Myocyte (in vitro differentiated cells): ENCODE measurements around the gene LAPTM5. TPM values are rescaled to one million over a fixed set of nuclear protein-coding genes. Genes with fewer than 3 reads are reported as not detected.

Experiments
- DNase-seq: peaks from one replicate; pipeline ENCODE4 v3.0.0-alpha.2; 2012; ENCODE audit warnings: low read depth
- total RNA-seq: library from RNA; depleted of rRNA; stranded (reverse); fragments of >200 nt; gene quantifications from 2 replicates; pipeline ENCODE4 v1.2.3, GENCODE V29; 2014

The LAPTM5 gene
- total RNA-seq, 1 donor from 2014 or later: 0.62 TPM

DNA sequence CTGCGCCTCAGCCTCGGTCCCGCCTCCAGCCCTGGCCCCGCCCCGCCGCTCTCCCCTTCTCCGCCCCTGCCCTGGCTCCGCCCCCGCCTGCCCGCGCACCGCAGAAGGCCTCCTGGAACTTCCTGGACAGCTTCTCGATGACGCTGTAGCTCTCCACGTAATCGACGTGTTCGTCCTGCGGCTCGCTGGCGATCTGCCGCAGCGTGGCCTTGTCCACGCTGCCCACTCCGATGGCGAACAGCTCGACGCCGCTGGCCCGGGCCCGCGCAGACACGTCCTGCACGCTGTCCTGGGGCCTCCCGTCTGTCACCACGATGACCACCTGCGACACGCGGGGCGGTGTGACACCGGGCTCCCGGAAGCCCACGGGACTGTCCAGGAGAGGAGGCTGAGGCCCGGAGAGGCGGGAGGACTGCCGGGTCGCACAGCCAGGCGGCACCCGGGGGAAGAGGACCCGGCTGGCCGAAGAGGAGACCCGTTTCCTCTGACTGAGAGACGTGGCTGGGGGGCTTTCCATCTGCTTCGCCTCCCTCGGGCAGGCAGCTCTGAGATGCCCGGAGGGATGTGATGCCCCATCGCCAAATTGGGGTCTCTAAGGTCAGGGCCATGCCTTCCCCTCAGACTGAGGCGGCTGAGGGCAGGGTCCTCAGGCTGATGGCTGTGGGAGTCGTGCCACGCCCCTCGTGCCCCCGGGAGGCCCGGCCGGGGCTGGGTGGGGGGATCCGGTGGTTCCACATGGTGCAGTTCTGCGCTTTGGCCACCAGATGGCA is 38.8 kb downstream of the LAPTM5 start:
- DNase-seq: peak; percentile 95

DNA sequence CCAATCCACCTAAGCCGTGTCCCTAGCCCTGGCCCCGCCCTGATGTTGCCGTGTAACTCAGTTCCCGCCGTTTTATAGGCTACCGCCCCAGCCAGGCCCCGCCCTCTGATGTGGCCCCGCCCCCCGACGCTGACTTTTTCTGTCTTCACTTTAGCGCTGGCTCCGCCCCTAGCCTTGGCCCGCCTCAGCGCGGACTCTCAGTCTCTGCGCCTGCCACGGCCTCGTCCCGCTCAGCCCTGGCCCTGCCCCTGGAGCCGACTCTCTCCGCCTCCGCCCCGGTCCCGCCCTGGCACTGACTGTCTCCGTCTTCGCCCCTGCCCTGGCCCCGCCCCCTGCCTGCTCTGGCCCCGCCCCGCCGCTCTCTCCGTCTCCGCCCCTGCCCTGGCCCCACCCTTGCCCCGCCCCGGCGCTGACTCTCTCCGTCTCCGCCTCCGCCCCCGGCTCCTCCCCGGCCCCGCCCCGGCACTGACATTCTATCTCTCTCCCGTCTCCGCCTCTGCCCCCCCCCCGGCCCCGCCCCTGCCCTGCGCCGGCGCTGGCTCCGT is 39.4 kb downstream of the LAPTM5 start:
- DNase-seq: peak; percentile 96

GRCh38 chr1:30716646-30717045 is 40.9 kb downstream of the LAPTM5 start:
- no peak for DNase-seq

DNA sequence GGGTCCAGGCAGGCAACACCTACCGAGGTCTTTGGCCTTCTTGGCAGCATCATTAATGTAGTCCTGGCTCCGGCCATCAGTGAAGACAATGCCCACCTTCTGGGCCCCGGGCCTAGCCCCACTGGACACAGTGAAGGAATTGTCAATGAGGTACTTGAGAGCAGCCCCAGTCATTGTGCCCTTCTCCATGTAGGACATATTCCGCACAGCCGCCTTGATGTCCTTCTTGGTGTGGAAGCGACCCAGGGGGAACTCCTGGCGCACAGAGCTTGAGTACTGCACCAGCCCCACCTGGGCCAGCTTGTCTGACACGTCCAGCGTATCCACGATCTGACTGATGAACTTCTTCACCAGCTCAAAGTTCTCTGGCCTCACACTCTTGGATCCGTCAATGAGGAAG is 41.7 kb downstream of the LAPTM5 start:
- no peak for DNase-seq

DNA sequence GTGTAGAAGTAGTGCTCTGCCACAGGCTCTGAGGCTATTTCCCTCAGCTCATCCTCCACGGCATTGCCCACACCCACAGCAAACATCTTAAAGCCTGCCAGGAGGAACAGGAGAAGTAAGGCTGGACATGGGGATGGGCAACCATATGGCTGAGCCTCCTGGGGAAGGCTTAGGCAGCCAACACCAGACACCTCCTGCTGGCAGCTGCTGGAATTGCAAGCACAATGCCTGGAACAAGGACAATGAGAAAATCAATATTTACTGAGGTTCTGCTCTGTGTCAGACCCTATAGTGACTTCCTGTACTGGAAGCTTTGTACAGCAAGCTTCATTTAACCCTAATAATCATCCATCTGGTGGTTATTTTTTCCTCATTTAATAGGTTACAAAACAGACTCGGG is 42.4 kb downstream of the LAPTM5 start:
- no peak for DNase-seq

- no peak for DNase-seq
These were observed 43.0 kb downstream of the LAPTM5 start for GRCh38 chr1:30714536-30715090.

DNA sequence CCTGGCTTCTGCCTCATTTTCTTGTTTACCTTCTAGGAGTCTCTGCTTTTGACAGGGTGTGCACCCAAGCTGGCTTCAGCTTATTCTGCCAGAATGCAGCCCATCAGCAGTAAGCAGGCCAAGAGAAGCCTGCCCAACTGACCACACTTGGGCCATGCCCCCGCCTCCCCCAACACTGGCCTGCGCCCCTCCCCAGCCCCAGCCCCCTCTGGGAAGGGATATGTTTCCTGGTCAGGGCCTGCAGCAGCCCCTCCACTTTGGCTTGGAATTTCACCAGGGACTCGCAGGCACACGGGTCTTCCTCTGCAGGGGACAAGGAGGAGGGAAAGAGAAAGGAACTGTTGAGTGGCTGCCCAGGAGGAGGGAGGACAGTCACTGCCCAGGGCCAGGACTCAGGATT is 43.5 kb downstream of the LAPTM5 start:
- DNase-seq: no peak

GRCh38 chr1:30713311-30713710 is 44.3 kb downstream of the LAPTM5 start:
- peak; percentile 74 for DNase-seq

- no peak for DNase-seq
These were observed 45.0 kb downstream of the LAPTM5 start for GRCh38 chr1:30712583-30712982.

- DNase-seq: no peak
These were observed 47.2 kb downstream of the LAPTM5 start for GRCh38 chr1:30710407-30710806.

- DNase-seq: no peak
These were observed 49.2 kb downstream of the LAPTM5 start for GRCh38 chr1:30708361-30708728.

DNA sequence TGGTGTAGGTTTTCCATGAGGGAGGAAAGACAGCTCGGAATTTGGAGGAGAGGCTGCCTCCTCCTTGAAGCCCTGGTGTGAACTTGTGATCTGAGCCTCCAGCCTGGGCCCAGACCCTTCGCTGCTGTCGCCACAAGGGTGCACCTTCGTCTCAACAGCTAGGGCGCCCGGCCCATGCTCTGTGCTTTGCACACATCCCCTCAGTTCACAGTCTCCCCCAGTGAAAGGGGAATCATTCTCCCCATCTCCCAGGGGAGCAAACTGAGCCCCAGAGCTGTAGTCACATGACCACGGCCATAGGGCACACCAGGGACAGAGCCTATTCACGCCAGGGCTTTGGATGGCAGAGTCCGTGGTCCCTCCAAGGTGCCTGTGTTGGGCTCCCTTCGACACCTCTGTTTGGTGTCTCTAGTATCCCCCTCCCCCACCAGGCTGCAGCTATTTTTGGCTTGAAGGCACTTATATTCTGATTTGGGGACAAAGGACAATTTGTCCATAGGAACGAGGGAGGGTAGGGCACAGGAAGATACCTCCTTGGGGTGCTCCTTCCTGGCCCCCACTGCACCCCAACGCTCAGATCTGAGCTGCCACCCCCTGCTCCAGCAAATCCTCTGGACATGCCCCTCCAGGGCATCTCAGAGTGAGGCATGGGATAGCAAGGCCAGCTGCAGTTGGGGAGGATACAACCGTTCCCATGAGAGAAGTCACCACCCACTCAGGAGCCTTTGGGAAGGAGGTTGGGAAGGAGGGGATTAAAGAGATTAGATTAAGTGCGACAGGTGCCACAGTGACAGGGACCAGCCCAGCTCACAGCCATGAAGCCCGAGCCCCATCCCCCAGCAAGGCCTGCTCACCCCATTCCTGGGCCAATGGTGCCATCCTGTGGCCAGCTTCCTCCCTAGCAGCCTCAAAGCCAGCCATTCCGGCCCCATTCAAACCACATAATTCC is 49.9 kb downstream of the LAPTM5 start:
- DNase-seq: peak; percentile 97

DNA sequence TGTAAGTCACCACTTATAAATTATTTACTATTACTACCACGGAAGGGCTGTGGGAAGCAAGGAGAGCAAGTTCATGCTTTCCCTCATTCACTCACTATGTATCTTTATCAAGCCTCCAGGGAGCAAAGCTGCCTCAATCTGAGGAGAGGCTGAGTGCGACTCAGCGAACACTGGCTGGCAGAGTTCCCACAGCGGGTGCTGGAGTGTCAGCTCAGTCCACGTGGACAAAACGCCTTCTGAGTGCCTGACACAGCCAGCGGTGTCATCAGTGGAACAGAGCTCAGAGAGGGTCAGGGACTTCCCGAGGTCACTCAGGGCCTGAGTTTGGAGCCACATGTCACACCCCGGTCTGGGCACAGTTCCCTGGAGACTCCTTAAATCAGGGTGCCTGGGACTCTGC is 51.0 kb downstream of the LAPTM5 start:
- DNase-seq: peak; percentile 78

DNA sequence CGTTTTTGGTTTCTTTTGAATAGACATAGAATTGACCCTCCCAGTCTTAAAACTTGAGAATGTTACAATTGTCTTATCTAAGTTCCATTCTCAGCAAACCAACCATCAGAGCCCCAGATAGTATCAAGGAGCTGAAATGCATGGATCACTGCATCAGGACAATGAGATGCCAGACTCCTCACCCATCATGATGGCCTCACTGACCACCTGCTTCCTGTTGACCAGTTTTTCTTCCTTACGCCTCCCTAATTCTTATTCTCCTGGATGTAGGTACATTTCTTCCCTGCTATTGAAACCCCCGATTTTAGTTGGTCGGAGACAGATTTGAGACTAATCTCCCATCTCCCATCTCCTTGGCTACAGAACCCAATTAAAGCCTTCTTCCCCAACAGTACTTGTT is 51.9 kb downstream of the LAPTM5 start:
- DNase-seq: no peak

- no peak for DNase-seq
These were observed 52.6 kb downstream of the LAPTM5 start for GRCh38 chr1:30704765-30705509.

DNA sequence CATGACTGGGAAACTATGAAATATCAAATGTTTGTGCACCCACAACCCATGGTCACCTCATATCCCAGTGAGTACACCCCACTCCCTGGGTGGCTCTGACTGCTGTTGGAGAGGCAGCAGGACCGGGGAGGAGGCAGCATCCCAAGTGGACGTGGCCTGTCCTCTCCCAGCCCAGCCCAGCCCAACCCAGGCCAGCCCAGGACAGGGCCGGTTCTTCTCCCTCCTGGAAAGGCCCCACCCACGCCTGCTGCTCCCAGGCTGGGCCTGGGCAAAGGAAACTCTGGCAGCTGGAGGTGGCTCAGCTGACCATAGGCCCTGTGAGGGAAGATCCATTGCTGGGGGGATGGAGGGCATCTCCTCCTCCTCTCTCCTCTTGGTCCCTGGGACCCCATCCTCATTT is 53.3 kb downstream of the LAPTM5 start:
- peak; percentile 66 for DNase-seq

DNA sequence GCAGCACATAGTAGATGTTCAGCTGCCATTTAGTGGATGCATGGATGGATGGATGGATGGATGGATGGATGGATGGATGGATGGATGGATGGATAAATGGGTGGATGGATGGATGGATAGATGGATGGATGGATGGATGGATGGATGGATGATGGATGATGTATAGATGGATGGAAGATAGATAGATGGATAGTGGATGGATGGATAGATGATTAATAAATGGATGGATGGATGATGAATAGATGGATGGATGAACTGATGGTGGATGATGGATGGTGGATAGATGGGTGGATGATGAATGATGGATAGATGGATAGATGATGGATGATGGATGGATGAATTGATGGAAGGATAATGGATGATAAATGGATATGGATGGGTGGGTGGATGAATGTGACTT is 54.8 kb downstream of the LAPTM5 start:
- DNase-seq: no peak

GRCh38 chr1:30701258-30701633 is 56.3 kb downstream of the LAPTM5 start:
- DNase-seq: no peak

DNA sequence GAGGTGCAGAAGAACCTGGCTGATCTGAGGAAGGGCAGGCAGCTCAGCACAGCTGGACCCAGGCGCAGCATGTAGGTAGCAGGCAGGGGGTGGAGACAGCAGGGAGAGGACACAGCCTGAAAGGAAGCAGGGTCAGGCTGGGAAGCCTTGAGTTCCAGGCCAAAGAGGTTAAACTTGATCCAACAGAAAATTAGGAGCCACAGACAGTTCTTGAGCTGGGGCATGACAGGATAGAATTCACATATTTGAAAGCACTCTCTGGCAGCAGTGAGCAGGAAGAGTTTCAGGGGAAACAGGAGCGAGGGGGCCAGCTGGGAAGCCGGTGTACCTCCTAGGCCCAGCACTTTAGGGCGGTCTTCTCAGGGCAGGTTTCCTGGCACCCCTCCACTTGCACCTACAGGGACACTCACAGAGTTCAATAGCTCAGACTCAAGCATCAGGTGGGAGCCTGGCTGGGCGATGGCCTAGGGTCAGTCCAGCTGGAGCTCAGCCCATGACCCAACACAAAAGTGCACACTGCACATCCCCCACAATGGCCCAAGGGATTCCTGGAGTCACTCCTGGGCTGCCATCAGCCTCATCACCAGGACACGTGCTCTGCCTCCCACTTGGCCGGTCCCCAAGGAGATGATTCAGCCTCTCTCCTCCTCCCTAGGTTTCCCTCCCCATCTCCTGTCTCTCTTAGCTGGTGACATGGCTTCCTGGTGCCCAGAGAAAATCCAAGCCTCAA is 56.9 kb downstream of the LAPTM5 start:
- peak; percentile 79 for DNase-seq

DNA sequence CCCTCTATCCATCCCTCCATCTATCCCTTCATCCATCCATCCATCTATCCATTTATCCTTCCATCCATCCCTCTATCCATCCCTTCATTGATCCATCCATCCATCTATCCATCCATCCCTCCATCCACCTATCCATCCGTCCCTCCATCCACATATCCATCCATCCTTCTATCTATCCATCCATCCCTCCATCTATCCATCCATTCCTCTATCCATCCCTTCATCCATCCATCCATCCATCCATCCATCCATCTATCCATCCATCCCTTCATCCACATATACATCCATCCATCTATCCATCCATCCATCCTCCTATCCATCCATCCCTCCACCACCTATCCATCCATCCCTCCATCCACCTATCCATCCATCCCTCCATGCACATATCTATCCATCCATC is 57.8 kb downstream of the LAPTM5 start:
- DNase-seq: no peak
